HepG2 (cell line): ENCODE measurements around the gene DBNDD2. TPM values are rescaled to one million over a fixed set of nuclear protein-coding genes. Genes with fewer than 3 reads are reported as not detected.

Experiments
- ATAC-seq: fragments of 200-7000 bp; cut with Tn5 transposase; 3 replicates; pipeline ENCODE4 v1.9.1; 2020; ENCODE audit warnings: mild to moderate bottlenecking, moderate library complexity
- BruUV-seq: library from RNA; stranded (reverse); fragments of 400-500 nt; replicated peaks from 2 replicates; lab custom pipeline; 2021; lab: Mats Ljungman, UMichigan
- CTCF ChIA-PET: fragments of 300-600 bp; formaldehyde crosslinking; extraction: SDS; loops from one replicate; lab custom pipeline; 2021; ENCODE audit warnings: low total read pairs, inconsistent platforms, low intra/inter-chr PET ratio; lab: Yijun Ruan, JAX
- POLR2A ChIA-PET: fragments of 350-600 bp; sonication (Branson Sonifier 250); formaldehyde crosslinking; loops from one replicate; lab custom pipeline; 2020; ENCODE audit warnings: antibody characterized with exemption, inconsistent platforms; lab: Yijun Ruan, JAX
- DNase-seq: peaks from one replicate; pipeline ENCODE4 v3.0.0-alpha.2; 2015; ENCODE audit warnings: low spot score
- FAIRE-seq: peaks from 3 replicates; lab custom pipeline; 2011; peaks lifted over from hg19 to GRCh38; lab: Jason Lieb, UNC
- H2AFZ ChIP-seq: one replicate; pipeline ENCODE4 v1.6.1; 2011; ENCODE audit warnings: low read length, inconsistent platforms
- H3K27ac ChIP-seq: fragments of 300-600 bp; 3 replicates; pipeline ENCODE4 v1.8.0; 2011; ENCODE audit warnings: mixed run types, mild to moderate bottlenecking, mixed read lengths, low read length, inconsistent platforms; ENCODE audit not compliant: insufficient read depth; ENCODE audit errors: extremely low read length
- H3K27me3 ChIP-seq, 2 experiments: fragments of 200-600 bp in 1 of 2; 2 replicates in 1 of 2; 3 replicates in 1 of 2; pipeline versions ENCODE4 v1.6.0 to v1.8.0; 2011; ENCODE audit warnings: low read length in 2 of 2, mild to moderate bottlenecking in 2 of 2, moderate library complexity in 2 of 2, inconsistent platforms in 1 of 2; ENCODE audit not compliant: insufficient read depth in 2 of 2, control insufficient read depth in 1 of 2
- H3K36me3 ChIP-seq, 2 experiments: fragments of 200-600 bp in 1 of 2; replicated peaks in 1 of 2; 2 replicates in 1 of 2; 3 replicates in 1 of 2; pipeline versions ENCODE4 v1.5.1 to v1.8.0; 2011; ENCODE audit warnings: low read length in 2 of 2, inconsistent platforms in 1 of 2; ENCODE audit not compliant: insufficient read depth in 2 of 2, control insufficient read depth in 1 of 2
- H3K4me1 ChIP-seq: 2 replicates; pipeline ENCODE4 v1.5.1; 2012; ENCODE audit warnings: low read length, inconsistent platforms; ENCODE audit not compliant: insufficient read depth
- H3K4me2 ChIP-seq: 2 replicates; pipeline ENCODE4 v1.6.0; 2011; ENCODE audit warnings: low read depth, low read length, inconsistent platforms
- H3K4me3 ChIP-seq, 3 experiments: fragments of 200-600 bp in 1 of 3; sonication (generic), shearing (Covaris generic) in 1 of 3; replicated peaks in 1 of 3; 2 replicates each; pipeline ENCODE4 v1.5.1; 2011 to 2016; ENCODE audit warnings: low read length in 3 of 3, inconsistent platforms in 2 of 3, low read depth in 2 of 3, mild to moderate bottlenecking in 2 of 3, control low read depth in 1 of 3, mixed read lengths in 1 of 3; ENCODE audit not compliant: insufficient read depth in 1 of 3
- H3K79me2 ChIP-seq: one replicate; pipeline ENCODE4 v1.6.1; 2011; ENCODE audit warnings: low read length, inconsistent platforms; ENCODE audit not compliant: insufficient read depth
- H3K9ac ChIP-seq: 2 replicates; pipeline ENCODE4 v1.6.0; 2011; ENCODE audit warnings: mild to moderate bottlenecking, low read depth, low read length, inconsistent platforms; ENCODE audit not compliant: insufficient read depth
- H3K9me3 ChIP-seq: 2 replicates; pipeline ENCODE4 v1.5.1; 2012; ENCODE audit warnings: mild to moderate bottlenecking, low read length
- H4K20me1 ChIP-seq: 2 replicates; pipeline ENCODE4 v1.6.0; 2011; ENCODE audit warnings: inconsistent platforms, mild to moderate bottlenecking, low read length, moderate library complexity; ENCODE audit not compliant: insufficient read depth
- BORCS8-MEF2B ChIP-seq: sonication (generic); formaldehyde crosslinking; IDR thresholded peaks from 2 replicates; pipeline ENCODE4 v1.8.0; 2022; ENCODE audit warnings: mild to moderate bottlenecking, missing genetic modification reagents
- CBX5 ChIP-seq: sonication (generic); formaldehyde crosslinking; IDR thresholded peaks from 2 replicates; pipeline ENCODE4 v1.4.0; 2020; ENCODE audit warnings: missing genetic modification reagents, borderline replicate concordance
- CENPBD1 ChIP-seq: sonication (generic); formaldehyde crosslinking; IDR thresholded peaks from 2 replicates; pipeline ENCODE4 v1.8.0; 2022; ENCODE audit warnings: missing genetic modification reagents, low read depth, mild to moderate bottlenecking, borderline replicate concordance
- HOXA3 ChIP-seq: sonication (generic); formaldehyde crosslinking; IDR thresholded peaks from 2 replicates; pipeline ENCODE4 v1.5.0; 2020; ENCODE audit warnings: missing genetic modification reagents
- KLF9 ChIP-seq: IDR thresholded peaks from 2 replicates; pipeline ENCODE4 v1.6.1; 2016; ENCODE audit warnings: low read depth
- NRL ChIP-seq: sonication (generic); formaldehyde crosslinking; IDR thresholded peaks from 2 replicates; pipeline ENCODE4 v1.5.0; 2020; ENCODE audit warnings: missing genetic modification reagents, mild to moderate bottlenecking, moderate library complexity, borderline replicate concordance
- SKIL ChIP-seq: sonication (generic); formaldehyde crosslinking; IDR thresholded peaks from 2 replicates; pipeline ENCODE4 v1.8.0; 2022; ENCODE audit warnings: missing genetic modification reagents, mild to moderate bottlenecking, moderate library complexity, borderline replicate concordance
- STAG1 ChIP-seq: sonication (generic); formaldehyde crosslinking; IDR thresholded peaks from 2 replicates; pipeline ENCODE4 v1.4.0; 2020; ENCODE audit warnings: missing genetic modification reagents
- ZBTB44 ChIP-seq: sonication (generic); formaldehyde crosslinking; IDR thresholded peaks from 2 replicates; pipeline ENCODE4 v1.4.0; 2020; ENCODE audit warnings: missing genetic modification reagents
- ZKSCAN1 ChIP-seq: fragments of 150-350 bp; IDR thresholded peaks from 2 replicates; pipeline ENCODE4 v1.6.1; 2014; ENCODE audit warnings: low read length
- ZMYM2 ChIP-seq: sonication (generic); formaldehyde crosslinking; IDR thresholded peaks from 2 replicates; pipeline ENCODE4 v1.8.0; 2022; ENCODE audit warnings: mild to moderate bottlenecking, missing genetic modification reagents
- ZNF33A ChIP-seq: sonication (generic); formaldehyde crosslinking; IDR thresholded peaks from 2 replicates; pipeline ENCODE4 v1.5.1; 2020; ENCODE audit warnings: missing genetic modification reagents, mild to moderate bottlenecking, moderate library complexity, borderline replicate concordance
- WGBS: methylation state at CpG from one replicate; pipeline ENCODE4 v1.1.6; 2017; ENCODE audit warnings: low lambda C conversion rate; 5-methylcytosine and 5-hydroxymethylcytosine counted together
- in situ Hi-C: cut with HindIII; loops from 2 replicates; pipeline ENCODE4 v1.10.0; 2017; ENCODE audit warnings: low pct_unique_long_range_greater_than_20kb; ENCODE audit not compliant: extremely low pct_ligation_motif_present
- intact Hi-C: fragments of 100-400 bp; cut with micrococcal nuclease; formaldehyde crosslinking; loops from one replicate; pipeline ENCODE4 v1.10.0; 2022; ENCODE audit not compliant: unreplicated experiment
- polyA plus RNA-seq, 8 experiments: library from polyadenylated mRNA; depleted of rRNA in 3 of 8; stranded (reverse) in 7 of 8; unstranded in 1 of 8; fragments of >200 nt; fragmentation: Illumina TruSeq in 4 of 8; extraction: Trizol in 4 of 8; gene quantifications; 2 replicates each; pipeline versions ENCODE4 v1.2.1 to v1.2.3, GENCODE V29; 2011 to 2016; ENCODE audit warnings: low read depth in 4 of 8, missing spikeins in 1 of 8, mixed read lengths in 1 of 8; ENCODE audit not compliant: insufficient read depth in 1 of 8
- total RNA-seq, 5 experiments: library from RNA; depleted of rRNA; stranded (reverse); fragments of >200 nt; fragmentation: Illumina TruSeq; extraction: Trizol; gene quantifications; 2 replicates each; pipeline ENCODE4 v1.2.3, GENCODE V29; 2016; ENCODE audit warnings: low read depth in 1 of 5
- TF ChIP-seq, protein P1 (sequence below): sonication (generic); formaldehyde crosslinking; IDR thresholded peaks from 2 replicates; pipeline ENCODE4 v1.5.0; 2020; ENCODE audit warnings: missing genetic modification reagents, mild to moderate bottlenecking, borderline replicate concordance

The DBNDD2 gene
- total and polyA plus RNA-seq, 2 of the 13 experiments (the other 11 are each of a cell fraction or from before 2014, with no cell fraction given): 16.7 to 47.6 TPM

DNA sequence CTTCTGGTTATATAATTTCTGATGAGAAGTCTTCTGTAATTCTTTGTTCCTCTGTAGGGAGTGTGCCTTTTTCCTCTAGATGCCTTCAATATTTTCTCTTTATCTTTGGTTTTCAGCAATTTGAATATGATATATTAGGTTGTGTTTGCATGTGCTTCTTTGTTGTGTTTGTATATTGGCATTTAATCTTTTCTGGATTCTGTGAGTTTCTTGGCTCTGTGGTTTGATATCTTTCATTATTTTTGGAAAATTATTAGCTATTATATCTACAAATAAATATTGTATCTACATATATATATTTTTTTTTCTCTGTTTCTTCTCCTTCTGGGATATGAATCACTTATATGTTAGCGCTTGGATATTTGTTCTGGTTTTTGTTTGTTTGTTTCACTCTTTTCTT lies 9.1 kb upstream of the DBNDD2 start (continued):
- TF ChIP-seq CENPBD1 (CRISPR knock-in tag): no peak
- no peak for TF ChIP-seq STAG1 (CRISPR knock-in tag)

DNA sequence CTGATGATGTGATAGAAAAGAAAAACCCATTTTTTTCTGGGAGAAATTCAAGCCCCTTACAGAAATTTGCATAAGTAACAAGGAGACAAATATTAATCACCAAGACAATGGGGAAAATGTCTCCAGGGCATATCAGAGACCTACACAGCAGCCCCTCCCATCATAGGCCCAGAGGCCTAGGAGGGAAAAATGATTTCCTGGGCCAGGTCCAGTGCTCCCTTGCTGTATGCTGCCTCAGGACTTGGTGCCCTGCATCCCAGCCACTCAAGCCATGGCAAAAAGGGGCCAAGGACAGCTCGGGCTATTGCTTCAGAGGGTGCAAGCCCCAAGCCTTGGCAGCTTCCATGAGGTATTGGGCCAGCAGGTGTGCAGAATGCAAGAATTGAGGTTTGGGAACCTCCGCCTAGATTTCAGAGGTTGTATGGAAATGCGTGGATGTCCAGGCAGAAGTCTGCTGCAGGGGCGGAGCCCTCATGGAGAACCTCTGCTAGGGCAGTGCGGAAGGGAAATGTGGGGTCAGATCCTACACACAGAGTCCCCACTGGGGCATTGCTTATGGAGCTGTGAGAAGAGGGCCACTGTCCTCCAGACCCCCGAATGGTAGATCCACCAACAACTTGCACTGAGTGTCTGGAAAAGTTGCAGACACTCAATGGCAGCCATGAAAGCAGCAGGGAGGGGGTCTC lies 7.6 kb upstream of the DBNDD2 start:
- ATAC-seq: no peak
- DNase-seq: no peak
- POLR2A ChIA-PET: no interaction called here
- TF ChIP-seq CBX5 (peak; percentile 51; the same call in 1 of the 2 replicates), ZBTB44 (CRISPR knock-in tag) (no peak), SKIL (CRISPR knock-in tag) (0 out of 2 replicates have a peak, but pooled peaks have one; percentile 31), BORCS8-MEF2B (no peak), HOXA3 (CRISPR knock-in tag) (no peak), ZNF33A (CRISPR knock-in tag) (no peak), ZKSCAN1 (peak; percentile 45; the same call in 1 of the 2 replicates), ZMYM2 (peak; percentile 60; the same call in 1 of the 2 replicates), KLF9 (CRISPR knock-in tag) (no peak), NRL (CRISPR knock-in tag) (0 out of 2 replicates have a peak, but pooled peaks have one; percentile 46)
- TF ChIP-seq, protein P1, sequence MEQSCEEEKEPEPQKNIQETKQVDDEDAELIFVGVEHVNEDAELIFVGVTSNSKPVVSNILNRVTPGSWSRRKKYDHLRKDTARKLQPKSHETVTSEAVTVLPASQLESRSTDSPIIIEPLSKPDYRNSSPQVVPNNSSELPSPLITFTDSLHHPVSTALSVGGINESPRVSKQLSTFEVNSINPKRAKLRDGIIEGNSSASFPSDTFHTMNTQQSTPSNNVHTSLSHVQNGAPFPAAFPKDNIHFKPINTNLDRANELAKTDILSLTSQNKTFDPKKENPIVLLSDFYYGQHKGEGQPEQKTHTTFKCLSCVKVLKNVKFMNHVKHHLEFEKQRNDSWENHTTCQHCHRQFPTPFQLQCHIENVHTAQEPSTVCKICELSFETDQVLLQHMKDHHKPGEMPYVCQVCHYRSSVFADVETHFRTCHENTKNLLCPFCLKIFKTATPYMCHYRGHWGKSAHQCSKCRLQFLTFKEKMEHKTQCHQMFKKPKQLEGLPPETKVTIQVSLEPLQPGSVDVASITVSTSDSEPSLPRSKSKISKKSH (CRISPR knock-in tag): peak; percentile 99

More for the DNA sequence above, 7.6 kb upstream of the DBNDD2 start:
- FAIRE-seq: no peak
- WGBS: 72% methylated on average over 6 of the region's 6 CpGs
- CTCF ChIA-PET: no interaction called here
- Histone ChIP-seq H3K79me2 (no peaks in the 10 kb centered on the region), H3K9me3 (peaks cover 24% of the 10 kb centered on the region), H4K20me1 (no peaks in the 10 kb centered on the region), H3K27ac (no peak overlapping the region), H3K36me3 (no peaks in the 10 kb centered on the region), H3K4me1 (peaks cover 12% of the 10 kb centered on the region), H3K4me3 (no peak overlapping the region), H3K4me2 (no peak overlapping the region), H3K9ac (no peak overlapping the region), H3K27me3 (peaks cover 2 to 3% of the 10 kb centered on the region in 2 experiments; a peak in 1 of 5 replicates), H2AFZ (no peak overlapping the region)
- in situ Hi-C loops (no loop called here), intact Hi-C loops (no loop called here)
- no TSS peak for BruUV-seq
